GM19035 (cell line): ENCODE results near the gene D2HGDH.
"Not testable (repeated sequence)": the region's sequence is repeated elsewhere in the genome, so short reads cannot be mapped to it uniquely, and the experiment has no call there.

Source experiments
- ATAC-seq: cut with Tn5 transposase; IDR thresholded peaks from one replicate; pipeline ENCODE4 v1.9.1; 2021; ENCODE audit not compliant: unreplicated experiment

The D2HGDH gene

DNA sequence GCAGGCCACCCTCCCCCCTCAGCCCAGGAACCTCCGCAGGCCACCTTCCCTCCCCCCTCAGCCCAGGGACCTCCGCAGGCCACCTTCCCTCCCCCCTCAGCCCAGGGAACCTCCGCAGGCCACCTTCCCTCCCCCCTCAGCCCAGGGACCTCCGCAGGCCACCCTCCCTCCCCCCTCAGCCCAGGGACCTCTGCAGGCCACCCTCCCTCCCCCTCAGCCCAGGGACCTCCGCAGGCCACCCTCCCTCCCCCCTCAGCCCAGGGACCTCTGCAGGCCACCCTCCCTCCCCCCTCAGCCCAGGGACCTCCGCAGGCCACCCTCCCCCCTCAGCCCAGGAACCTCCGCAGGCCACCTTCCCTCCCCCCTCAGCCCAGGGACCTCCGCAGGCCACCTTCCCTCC, 71.8 kb downstream of the D2HGDH start:
- not testable (repeated sequence) for ATAC-seq

DNA sequence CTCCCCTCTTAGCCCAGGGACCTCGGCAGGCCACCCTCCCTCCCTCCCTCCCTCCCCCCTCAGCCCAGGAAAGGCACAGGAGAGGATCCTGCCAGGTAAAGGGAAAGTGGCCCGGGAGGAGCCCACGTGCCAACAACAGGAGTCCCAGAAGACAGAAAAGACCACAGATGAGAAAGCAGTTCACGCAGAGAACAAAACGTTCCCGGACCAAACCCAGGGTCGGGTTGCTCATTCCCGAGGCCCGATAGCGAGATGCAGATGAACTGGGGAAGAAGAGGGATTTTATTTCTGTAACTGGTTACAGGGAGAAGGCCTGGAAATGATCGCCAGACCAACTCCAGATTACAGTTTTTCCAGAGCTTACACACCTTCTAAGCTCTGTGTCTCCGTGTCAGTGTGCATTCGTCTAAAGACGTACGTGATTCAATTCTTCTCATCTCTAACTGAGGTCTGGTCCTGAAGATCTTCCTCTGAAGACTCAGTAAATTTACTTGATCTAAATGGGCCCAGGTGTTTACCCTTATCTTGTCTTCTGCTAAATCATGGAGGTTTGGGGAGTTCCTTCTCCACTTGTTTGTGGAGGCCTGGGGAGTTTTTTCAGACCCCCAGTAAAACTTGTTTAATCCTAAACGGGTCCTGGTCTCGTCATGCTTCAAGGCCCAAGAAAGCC, 73.8 kb downstream of the D2HGDH start:
- ATAC-seq, result no peak

DNA sequence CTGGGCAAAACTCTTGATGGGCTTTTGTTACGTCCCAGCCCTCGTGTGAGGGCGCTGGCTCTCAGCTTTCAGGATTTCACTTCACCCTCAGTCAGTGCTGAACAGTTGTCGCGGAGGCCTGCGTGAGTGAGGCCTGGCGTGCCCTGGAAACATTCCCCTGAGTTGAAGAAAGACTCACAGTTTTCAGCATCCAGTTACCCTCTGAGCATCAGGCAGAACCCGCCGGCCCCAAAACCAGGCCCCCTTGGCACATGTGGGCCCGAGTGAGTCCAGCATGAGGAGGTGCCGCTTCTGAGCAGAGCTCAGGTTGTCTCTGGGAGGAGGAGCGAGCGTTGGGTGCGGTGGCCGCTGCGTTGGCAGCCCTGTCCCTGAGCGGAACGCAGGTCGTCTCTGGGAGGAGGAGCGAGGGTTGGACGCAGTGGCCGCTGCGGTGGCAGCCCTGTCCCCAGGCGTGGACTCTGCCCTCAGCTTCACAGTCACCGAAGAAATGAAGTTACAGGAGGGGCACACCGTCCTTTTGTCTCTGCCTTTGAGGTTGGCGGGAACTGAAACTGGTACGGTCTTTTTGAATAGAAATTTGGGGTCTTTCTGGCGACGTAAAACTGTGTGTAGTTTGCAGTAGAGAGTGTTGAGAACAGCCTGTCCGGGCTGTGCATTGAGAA, 74.4 kb downstream of the D2HGDH start, which contains the start of gene NEU4:
Gene NEU4 (plus strand): TSS at position 473 of the 662 bp plus-strand sequence. CDS start 5,292 bp downstream, outside the sequence.
- ATAC-seq, result no peak

DNA sequence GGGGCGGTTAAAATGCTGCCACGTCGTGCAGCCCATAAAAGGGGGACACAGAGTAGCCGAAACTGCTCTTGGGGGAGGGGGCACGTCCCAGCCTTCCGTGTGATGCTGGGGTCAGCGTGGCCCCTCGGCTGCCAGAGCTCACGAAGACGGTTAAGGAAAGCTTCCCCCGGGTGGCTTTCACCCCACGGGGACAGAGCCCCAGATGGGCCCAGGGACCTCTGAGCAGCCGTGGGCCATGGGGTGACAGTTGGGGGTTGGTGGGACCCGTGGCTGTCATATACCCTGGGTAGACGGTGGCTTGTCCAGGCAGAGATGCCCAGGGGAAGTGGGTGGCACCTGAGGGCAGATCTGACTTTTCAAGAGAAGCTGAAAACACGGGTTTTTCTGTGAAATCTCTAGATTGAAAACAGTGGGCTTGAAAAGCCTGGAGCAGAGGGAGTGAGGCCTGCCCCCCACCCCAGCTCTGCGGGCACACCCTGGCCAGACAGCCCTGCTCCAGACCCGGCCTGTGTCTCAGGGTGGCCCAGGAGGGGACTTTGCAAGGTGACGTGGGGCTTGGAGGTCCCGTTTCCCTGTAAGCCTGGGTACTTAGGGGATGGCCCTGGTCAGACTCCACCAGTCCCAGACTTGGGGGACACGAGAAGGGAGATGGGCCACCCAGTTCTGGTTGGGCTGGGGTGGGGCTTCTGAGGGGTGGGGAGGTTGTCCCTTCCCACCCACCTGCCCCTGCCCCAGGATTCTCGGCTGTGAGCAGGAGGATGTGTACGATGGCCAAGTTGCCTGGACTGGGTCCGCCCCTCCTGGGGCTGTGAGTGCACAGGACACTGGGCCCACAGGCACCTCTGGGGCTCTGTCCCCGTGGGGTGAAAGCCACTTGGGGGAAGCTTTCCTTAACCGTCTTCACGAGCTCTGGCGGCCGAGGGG, 75.2 kb downstream of the D2HGDH start:
- no peak for ATAC-seq

DNA sequence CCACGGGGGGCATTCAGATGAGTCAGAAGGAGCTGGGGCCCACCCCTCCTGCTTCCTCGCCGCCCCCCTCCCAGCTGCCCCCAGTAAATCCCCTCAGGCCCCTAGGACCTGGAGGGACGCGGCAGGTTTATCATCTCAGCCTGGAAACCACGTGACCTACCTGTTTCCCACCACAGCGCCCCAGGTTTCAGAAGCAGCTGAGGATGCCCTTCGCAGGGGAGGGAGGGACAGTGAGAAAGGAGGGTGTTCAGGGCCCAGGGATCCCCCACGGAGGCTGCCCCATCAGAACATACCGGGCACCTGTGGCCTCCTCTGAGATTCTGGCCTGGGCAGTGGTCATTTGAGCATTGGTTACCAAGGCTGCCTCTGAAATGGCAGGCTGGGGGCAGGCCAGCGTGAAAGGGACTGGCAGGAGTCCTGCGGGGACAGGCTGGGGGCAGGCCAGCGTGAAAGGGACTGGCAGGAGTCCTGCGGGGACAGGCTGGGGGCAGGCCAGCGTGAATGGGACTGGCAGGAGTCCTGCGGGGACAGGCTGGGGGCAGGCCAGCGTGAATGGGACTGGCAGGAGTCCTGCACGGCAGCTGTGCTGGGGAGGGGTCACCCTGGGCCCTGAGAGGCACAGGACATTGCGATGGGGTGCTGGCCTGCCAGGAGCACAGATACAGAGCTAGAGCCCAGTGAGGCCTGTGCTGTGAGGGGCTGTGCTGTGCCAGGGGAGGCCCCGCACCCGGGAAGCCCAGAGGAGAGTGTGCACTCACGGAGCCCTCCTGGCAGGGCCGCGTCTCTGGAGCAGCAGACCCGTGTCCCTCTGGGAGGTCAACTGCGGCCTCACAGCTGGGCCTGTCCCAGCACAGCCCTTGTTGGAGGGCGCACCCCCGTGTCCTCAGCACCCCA, 76.1 kb downstream of the D2HGDH start:
- ATAC-seq, result no peak

DNA sequence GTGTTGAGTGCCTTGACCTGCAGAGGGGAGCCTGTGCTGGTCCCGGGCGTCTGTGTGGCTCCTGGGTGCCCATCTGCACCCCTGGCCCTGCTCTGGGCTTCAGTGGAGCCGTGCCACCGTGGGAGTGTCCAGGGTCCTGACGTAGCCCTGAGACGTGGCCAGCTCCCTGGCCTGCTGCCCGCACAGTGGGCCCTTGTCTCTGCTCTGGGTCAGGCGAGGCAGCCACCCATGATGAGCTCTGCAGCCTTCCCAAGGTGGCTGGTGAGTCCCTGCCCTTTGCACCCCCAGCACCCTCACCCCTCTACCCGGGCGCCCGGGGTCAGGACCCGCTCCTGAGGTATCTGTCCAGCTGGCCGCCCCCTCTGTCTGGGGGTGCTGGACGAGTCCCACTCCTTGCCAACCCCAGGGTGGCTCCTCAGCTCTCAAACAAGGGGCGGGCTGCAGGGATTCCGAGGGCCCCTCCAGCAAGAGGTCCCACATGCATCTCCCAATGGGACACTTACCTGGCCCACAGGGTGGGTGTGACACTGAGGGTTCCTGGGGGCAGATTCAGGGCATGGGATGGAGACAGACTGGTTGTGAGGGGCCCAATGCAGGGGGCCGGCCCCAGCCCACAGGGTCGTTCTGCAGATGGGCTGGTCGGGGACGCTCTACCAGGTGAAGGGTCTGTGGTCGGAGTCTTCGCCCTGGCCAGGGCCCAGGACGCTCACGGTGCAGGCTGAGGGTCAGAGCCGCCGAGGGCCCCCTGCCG, 76.9 kb downstream of the D2HGDH start:
- ATAC-seq, result no peak

DNA sequence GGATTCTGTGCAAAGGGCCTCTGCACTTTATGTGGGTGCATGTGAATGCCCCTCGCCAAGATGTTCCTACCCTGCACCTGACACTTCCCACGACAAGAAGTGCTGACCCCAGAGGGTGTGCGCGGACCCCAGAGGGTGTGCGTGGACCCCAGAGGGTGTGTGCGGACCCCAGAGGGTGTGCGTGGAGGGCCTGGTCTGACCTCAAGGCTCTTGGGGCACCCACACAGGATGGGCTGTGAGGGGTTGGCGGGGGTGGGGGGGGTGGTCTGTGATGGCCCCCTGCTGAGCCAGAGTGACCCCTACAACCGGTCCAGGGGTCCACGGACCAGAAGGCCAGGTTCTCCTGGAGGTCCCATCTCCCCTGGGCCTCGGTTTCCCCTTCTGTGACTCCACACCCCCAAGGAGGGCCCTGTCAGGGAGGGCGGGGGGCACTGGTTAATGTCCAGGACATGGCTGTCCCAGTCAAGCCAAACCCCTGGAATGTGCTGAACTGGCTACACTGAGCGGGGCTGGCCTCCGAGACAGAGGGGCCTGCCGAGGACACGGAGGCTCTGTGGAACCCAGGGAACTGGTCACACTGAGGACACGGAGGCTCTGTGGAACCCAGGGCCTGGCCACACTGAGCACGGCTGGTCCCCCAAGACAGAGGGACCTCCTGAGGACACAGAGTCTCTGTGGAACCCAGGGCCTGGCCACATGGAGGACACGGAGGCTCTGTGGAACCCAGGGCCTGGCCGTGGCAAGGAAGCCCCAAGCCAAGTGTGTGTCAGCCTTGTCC, 77.7 kb downstream of the D2HGDH start:
- no peak for ATAC-seq

DNA sequence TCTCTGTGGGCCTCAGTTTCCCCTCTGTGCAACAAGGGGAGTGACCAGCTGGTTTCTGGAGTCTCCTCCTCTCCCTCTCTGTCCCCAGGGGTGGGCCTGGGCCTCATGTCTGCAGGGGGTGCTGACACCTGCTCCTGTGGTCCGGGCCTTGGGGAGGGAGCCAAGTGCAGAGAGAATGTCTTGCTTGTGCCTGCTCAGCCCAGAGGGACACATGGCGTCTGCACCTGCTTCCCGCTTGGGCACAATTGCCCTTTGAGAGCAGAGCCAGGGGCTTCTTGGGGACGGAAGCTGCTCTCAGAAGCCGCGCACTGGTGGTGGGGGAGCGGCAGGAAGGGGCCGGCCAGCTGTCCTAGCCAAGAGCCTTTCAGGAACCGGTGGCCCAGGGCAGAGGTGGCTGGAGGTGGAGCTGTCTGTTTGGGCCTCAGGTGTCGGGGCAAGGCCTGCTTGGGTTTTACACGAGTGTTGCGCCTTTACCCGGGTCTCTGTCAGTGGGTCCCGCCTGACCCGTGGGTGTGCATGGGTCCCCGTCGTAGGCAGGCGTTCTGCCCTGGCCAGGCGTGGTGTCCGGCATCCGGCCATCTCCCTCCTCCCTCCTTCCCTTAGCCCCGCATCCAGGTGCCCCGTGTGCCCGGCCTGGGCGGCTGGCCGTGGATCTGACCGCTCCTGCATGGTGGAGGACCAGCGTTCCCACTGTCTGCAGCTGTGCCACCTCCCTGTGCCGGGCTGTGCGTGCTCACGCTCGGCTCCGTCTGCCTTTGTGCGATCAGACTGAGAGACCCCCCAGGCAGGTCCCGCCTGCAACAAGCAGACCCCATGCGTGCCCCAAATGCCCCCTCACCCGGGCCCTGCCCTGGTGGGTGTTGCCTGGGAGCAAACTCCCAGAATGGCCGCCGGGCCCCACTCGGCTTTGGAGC, 78.6 kb downstream of the D2HGDH start:
- ATAC-seq, result no peak

DNA sequence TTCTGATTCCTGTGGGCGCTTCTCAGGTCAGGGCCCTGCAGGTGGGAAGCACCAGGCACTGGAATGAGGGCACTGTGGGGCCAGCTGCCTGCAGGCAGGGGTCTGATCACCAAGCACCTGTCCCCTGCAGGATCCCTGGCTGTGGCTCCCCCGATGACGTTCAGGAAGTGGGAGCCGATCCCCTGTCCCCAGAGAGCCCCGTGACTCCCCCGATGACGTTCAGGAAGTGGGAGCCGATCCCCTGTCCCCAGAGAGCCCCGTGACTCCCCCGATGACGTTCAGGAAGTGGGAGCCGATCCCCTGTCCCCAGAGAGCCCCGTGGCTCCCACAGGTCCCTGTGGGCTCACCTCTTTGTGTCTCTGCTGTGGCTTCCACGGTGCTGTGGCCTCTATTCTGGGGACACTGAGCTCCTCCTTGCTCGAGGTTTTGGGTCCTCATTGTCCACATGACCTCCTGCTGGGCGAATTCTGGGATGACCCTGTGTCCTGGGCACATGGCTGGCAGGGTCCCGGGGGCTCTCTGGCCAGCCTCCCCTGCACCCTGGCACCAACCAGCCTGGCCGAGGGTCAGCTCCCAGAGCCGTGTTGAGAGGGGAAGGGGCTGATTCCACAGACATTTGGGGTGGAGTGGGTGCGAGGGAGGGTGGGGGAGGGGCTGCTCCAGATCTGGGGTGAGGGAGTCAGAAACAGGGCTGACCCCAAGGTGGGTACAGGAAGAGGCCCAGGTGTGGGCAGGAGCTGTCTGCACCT, 79.4 kb downstream of the D2HGDH start:
- ATAC-seq, result no peak

DNA sequence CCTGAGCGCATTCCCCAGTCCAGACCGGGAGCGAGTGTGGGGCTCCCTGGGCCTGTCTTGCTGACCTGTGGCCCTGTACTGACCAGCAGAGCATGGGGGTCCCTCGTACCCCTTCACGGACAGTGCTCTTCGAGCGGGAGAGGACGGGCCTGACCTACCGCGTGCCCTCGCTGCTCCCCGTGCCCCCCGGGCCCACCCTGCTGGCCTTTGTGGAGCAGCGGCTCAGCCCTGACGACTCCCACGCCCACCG, 79.9 kb downstream of the D2HGDH start:
- no peak for ATAC-seq

DNA sequence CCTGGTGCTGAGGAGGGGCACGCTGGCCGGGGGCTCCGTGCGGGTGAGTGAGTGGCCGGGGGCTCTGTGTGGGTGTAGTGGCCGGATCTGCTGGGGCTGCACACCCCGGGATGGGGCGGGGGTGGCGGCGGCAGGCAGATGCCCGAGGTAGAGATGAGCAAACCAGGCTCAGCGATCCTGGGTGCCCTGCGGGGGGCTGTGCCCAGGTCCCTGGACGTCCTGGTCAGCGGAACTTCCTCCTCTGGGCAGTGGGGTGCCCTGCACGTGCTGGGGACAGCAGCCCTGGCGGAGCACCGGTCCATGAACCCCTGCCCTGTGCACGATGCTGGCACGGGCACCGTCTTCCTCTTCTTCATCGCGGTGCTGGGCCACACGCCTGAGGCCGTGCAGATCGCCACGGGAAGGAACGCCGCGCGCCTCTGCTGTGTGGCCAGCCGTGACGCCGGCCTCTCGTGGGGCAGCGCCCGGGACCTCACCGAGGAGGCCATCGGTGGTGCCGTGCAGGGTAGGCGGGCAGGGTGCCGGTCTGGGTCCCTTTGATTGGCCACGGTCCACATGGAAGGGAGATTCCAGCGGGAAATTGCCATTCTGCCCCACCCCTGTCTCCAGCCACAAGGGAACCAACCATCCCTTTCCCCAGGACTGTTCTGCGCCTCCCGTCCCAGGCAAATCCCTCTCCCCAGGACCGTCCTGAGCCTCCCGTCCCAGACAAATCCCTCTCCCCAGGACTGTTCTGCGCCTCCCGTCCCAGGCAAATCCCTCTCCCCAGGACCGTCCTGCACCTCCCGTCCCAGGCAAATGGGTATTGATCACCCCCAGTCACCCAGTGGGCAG, 80.4 kb downstream of the D2HGDH start:
- no peak for ATAC-seq

DNA sequence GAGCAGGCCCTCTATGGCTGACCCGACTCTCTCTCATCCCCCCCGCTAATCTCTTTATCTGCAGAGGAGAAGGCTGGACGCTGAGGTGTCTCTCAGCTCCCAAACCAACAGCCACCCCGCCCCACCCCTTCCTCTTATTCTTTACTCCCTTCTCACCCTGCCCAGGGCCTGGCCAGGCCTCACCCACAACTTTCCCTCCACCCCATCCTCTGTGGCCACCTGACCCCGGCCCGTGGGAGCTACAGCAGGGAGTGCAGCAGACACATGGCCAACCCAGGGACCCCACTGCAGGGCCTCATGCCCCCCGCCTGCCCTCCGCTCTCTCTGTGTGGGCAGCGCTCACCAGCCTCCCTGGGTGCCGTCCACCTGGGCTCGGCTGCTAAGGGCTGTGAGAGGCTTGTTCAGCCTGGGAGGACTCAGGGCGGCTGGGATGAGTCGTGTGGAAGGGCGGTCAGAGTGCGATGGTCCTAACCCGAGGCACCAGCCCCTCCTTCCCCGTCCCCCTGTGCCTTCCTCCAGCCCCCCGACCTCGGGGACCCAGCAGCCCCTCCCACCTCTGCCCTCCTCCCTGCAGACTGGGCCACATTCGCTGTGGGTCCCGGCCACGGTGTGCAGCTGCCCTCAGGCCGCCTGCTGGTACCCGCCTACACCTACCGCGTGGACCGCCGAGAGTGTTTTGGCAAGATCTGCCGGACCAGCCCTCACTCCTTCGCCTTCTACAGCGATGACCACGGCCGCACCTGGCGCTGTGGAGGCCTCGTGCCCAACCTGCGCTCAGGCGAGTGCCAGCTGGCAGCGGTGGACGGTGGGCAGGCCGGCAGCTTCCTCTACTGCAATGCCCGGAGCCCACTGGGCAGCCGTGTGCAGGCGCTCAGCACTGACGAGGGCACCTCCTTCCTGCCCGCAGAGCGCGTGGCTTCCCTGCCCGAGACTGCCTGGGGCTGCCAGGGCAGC, 81.3 kb downstream of the D2HGDH start:
- no peak for ATAC-seq

DNA sequence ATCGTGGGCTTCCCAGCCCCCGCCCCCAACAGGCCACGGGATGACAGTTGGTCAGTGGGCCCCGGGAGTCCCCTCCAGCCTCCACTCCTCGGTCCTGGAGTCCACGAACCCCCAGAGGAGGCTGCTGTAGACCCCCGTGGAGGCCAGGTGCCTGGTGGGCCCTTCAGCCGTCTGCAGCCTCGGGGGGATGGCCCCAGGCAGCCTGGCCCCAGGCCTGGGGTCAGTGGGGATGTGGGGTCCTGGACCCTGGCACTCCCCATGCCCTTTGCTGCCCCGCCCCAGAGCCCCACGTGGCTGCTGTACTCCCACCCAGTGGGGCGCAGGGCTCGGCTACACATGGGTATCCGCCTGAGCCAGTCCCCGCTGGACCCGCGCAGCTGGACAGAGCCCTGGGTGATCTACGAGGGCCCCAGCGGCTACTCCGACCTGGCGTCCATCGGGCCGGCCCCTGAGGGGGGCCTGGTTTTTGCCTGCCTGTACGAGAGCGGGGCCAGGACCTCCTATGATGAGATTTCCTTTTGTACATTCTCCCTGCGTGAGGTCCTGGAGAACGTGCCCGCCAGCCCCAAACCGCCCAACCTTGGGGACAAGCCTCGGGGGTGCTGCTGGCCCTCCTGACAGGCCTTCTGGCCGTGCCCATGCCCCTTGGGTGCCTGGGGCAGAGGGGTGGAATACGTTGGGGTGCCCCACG, 82.1 kb downstream of the D2HGDH start:
- ATAC-seq, result no peak

DNA sequence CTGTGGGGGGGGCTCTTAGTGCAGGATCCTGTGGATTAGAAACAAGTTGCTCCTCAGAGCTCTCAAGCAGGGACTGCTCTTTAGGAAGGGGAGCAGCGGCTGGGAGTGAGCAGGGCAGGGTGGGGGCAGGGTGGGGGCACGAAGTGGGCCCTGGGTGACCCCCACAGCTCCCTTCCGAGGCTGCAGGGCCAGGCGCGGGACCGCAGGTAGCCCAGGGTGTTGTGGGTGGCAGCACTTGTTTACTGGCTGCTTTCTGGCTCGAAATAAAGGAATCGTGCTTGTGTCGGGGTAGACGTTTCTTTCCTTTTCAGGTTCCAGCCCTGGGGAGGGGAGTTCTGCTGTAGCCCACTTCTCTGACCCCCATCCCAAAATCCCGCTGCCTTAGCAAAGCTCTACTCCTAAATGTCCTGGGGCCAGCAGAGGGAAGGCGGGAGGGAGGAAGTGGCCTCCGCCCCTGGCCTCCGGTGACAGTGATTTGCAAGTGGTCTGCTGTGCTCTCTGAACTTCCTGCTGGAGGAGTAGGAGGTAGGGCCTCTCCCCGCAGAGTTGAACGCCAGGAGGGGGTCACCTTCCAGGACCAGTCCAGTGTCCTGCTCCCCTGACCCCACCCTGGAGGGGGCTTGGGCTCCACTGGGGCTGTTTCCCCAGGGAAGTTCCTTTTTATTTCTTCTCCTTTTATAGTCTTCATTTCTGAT, 82.8 kb downstream of the D2HGDH start:
- ATAC-seq, result no peak

DNA sequence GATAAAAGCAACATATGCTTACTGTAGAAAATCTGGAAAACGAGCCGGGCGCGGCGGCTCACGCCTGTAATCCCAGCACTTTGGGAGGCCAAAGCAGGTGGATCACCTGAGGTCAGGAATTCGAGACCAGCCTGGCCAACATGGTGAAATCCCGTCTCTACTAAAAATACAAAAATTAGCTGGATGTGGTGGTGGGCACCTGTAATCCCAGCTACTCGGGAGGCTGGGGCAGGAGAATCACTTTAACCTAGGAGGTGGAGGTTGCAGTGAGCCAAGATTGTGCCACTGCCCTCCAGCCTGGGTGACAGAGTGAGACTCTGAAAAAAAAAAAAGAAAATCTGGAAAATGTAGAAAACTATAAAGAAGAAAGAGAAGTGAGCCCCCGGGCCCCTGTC, 83.4 kb downstream of the D2HGDH start:
- ATAC-seq, result not testable (repeated sequence)
